ENCODE measurements around the gene TPRG1L.

GRCh38 chr1:3673381-3674099, 48.7 kb downstream of the TPRG1L start:
- TF ChIP-seq POLR2A (IDR thresholded peaks at IDR 0.05; ENCODE audit: low read depth, low read length) (no peak), MAFK (IDR thresholded peaks at IDR 0.05; ENCODE audit: low read depth, low read length) (no peak), CTCF (conservative IDR thresholded peaks at IDR 0.05; ENCODE audit: low read depth, low read length) (no peak), FOS (IDR thresholded peaks at IDR 0.05; ENCODE audit: low read depth, low read length) (no peak)

All from IMR-90 (cell line).